Trophoblast cell (in vitro differentiated cells and primary cell): Measurements from ENCODE around the gene PIK3R6.

Experiments used
- DNase-seq, 2 donors: peaks; one replicate each; pipeline ENCODE4 v3.0.0-alpha.2; 2016
- H2AFZ ChIP-seq: 2 replicates; pipeline ENCODE4 v1.6.1; 2013; ENCODE audit warnings: low read length, moderate library complexity, mild to moderate bottlenecking; ENCODE audit not compliant: insufficient read depth, poor library complexity
- H2AK5ac ChIP-seq: 2 replicates; pipeline ENCODE4 v1.6.1; 2013; ENCODE audit warnings: mild to moderate bottlenecking, low read length
- H2BK120ac ChIP-seq: 2 replicates; pipeline ENCODE4 v1.6.1; 2013; ENCODE audit warnings: low read length, mild to moderate bottlenecking, moderate library complexity; ENCODE audit not compliant: insufficient read depth, poor library complexity
- H2BK12ac ChIP-seq: 2 replicates; pipeline ENCODE4 v1.6.1; 2013; ENCODE audit warnings: mild to moderate bottlenecking, low read length, moderate library complexity
- H2BK5ac ChIP-seq: 2 replicates; pipeline ENCODE4 v1.6.1; 2013; ENCODE audit warnings: low read length, low read depth, moderate library complexity, mild to moderate bottlenecking; ENCODE audit not compliant: poor library complexity
- H3K14ac ChIP-seq: 2 replicates; pipeline ENCODE4 v1.6.1; 2013; ENCODE audit warnings: mild to moderate bottlenecking, low read length
- H3K18ac ChIP-seq: 2 replicates; pipeline ENCODE4 v1.6.1; 2013; ENCODE audit warnings: mild to moderate bottlenecking, low read length
- H3K23ac ChIP-seq: 2 replicates; pipeline ENCODE4 v1.6.1; 2013; ENCODE audit warnings: low read length
- H3K27ac ChIP-seq: 2 replicates; pipeline ENCODE4 v1.5.1; 2013; ENCODE audit warnings: low read depth, mild to moderate bottlenecking, inconsistent platforms, low read length, moderate library complexity
- H3K27me3 ChIP-seq: 2 replicates; pipeline ENCODE4 v1.6.1; 2013; ENCODE audit warnings: inconsistent platforms, mild to moderate bottlenecking, low read length, moderate library complexity; ENCODE audit not compliant: insufficient read depth
- H3K36me3 ChIP-seq, 2 experiments: 1 replicate in 1 of 2; 2 replicates in 1 of 2; pipeline ENCODE4 v1.6.1; 2013; ENCODE audit warnings: low read length in 2 of 2, mild to moderate bottlenecking in 2 of 2, moderate library complexity in 1 of 2; ENCODE audit not compliant: insufficient read depth in 2 of 2, control insufficient read depth in 1 of 2
- H3K4ac ChIP-seq: 2 replicates; pipeline ENCODE4 v1.6.1; 2013; ENCODE audit warnings: low read depth, mild to moderate bottlenecking, low read length, moderate library complexity
- H3K4me1 ChIP-seq, 2 experiments: 1 replicate in 1 of 2; 2 replicates in 1 of 2; pipeline ENCODE4 v1.6.1; 2013; ENCODE audit warnings: low read length in 2 of 2, mild to moderate bottlenecking in 2 of 2, moderate library complexity in 1 of 2; ENCODE audit not compliant: insufficient read depth in 2 of 2, control insufficient read depth in 1 of 2
- H3K4me2 ChIP-seq: 2 replicates; pipeline ENCODE4 v1.6.1; 2013; ENCODE audit warnings: inconsistent platforms, mild to moderate bottlenecking, low read length, moderate library complexity
- H3K4me3 ChIP-seq: 2 replicates; pipeline ENCODE4 v1.5.1; 2013; ENCODE audit warnings: mild to moderate bottlenecking, low read depth, low read length, inconsistent platforms
- H3K79me1 ChIP-seq: one replicate; pipeline ENCODE4 v1.6.1; 2013; ENCODE audit warnings: low read length
- H3K79me2 ChIP-seq: 2 replicates; pipeline ENCODE4 v1.6.1; 2013; ENCODE audit warnings: low read length, mild to moderate bottlenecking; ENCODE audit not compliant: control insufficient read depth, insufficient read depth, poor library complexity
- H3K9ac ChIP-seq: 2 replicates; pipeline ENCODE4 v1.6.1; 2013; ENCODE audit warnings: mild to moderate bottlenecking, low read length
- H3K9me3 ChIP-seq: 2 replicates; pipeline ENCODE4 v1.6.1; 2013; ENCODE audit warnings: low read depth, mild to moderate bottlenecking, control low read depth, inconsistent platforms, low read length; ENCODE audit not compliant: insufficient read depth
- H4K12ac ChIP-seq: 2 replicates; pipeline ENCODE4 v1.6.1; 2013; ENCODE audit warnings: low read depth, mild to moderate bottlenecking, low read length, moderate library complexity
- H4K8ac ChIP-seq: 2 replicates; pipeline ENCODE4 v1.6.1; 2013; ENCODE audit warnings: low read depth, mild to moderate bottlenecking, low read length, moderate library complexity
- H4K91ac ChIP-seq: one replicate; pipeline ENCODE4 v1.6.1; 2013; ENCODE audit warnings: low read depth, mild to moderate bottlenecking, low read length, moderate library complexity
- WGBS: extraction: QIAGEN DNeasy Blood & Tissue Kit; methylation state at CpG from one replicate; pipeline ENCODE4 v1.1.7; 2013; ENCODE audit warnings: missing lambda C conversion rate; ENCODE audit not compliant: insufficient read length, insufficient coverage; ENCODE audit errors: extremely low coverage; 5-methylcytosine and 5-hydroxymethylcytosine counted together

The PIK3R6 gene

DNA sequence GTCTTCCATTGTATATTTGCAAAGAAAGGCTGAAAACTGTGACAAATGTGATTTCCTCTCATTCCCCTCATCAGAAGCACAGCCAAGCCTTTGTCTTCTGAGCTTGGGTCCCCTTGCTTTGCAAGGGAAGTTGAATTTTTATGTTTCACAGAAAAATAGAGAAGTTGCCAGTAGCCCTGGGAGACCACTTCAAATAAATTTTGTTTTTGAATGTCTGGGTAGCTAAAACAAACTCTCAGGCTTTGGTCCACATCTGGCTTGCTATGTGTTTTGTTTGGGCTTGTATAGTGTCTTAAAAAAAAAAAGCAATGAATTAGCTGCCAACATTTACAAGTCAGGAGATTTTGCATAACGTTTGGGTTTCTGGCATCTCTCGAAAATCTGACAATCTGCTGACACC lies 24.1 kb downstream of the PIK3R6 start:
- H2BK12ac ChIP-seq: no peak overlapping the region
- H3K27me3 ChIP-seq: no peaks in the 10 kb centered on the region
- no peak overlapping the region for H2AFZ ChIP-seq
- DNase-seq: no peak
- no peak overlapping the region for H4K12ac ChIP-seq
- no peak overlapping the region for H3K23ac ChIP-seq
- no peak overlapping the region for H2AK5ac ChIP-seq
- H3K4me1 ChIP-seq: peaks cover 0 to 3% of the 10 kb centered on the region in 2 experiments
- WGBS: no CpG with 5 or more reads among the region's 2 CpGs
- no peak overlapping the region for H3K4me2 ChIP-seq
- no peak overlapping the region for H2BK120ac ChIP-seq
- H3K18ac ChIP-seq: no peak overlapping the region
- H3K36me3 ChIP-seq: no peaks in the 10 kb centered on the region
- no peak overlapping the region for H2BK5ac ChIP-seq
- no peak overlapping the region for H4K91ac ChIP-seq
- H4K8ac ChIP-seq: no peak overlapping the region
- H3K4ac ChIP-seq: no peak overlapping the region
- no peak overlapping the region for H3K14ac ChIP-seq
- no peaks in the 10 kb centered on the region for H3K9me3 ChIP-seq
- no peaks in the 10 kb centered on the region for H3K79me2 ChIP-seq
- no peak overlapping the region for H3K4me3 ChIP-seq
- H3K27ac ChIP-seq: no peak overlapping the region
- H3K9ac ChIP-seq: no peak overlapping the region
- H3K79me1 ChIP-seq: no peaks in the 10 kb centered on the region

- Histone ChIP-seq H2BK12ac (no peak overlapping the region), H4K12ac (no peak overlapping the region), H3K4me1 (peaks cover 0 to 3% of the 10 kb centered on the region in 2 experiments), H3K4ac (no peak overlapping the region), H3K14ac (no peak overlapping the region), H3K4me3 (no peak overlapping the region), H4K8ac (no peak overlapping the region), H2BK120ac (no peak overlapping the region), H2BK5ac (no peak overlapping the region), H3K27me3 (no peaks in the 10 kb centered on the region), H2AK5ac (no peak overlapping the region), H3K36me3 (no peaks in the 10 kb centered on the region), H3K23ac (no peak overlapping the region), H3K4me2 (no peak overlapping the region), H3K18ac (no peak overlapping the region), H3K27ac (no peak overlapping the region), H3K9ac (no peak overlapping the region), H2AFZ (no peak overlapping the region), H4K91ac (no peak overlapping the region), H3K9me3 (no peaks in the 10 kb centered on the region), H3K79me2 (no peaks in the 10 kb centered on the region), H3K79me1 (no peaks in the 10 kb centered on the region)
- WGBS: no CpG with 5 or more reads among the region's 4 CpGs
- DNase-seq: no peak
These were observed 25.6 kb downstream of the PIK3R6 start for GRCh38 chr17:8841844-8842243.

- no peak overlapping the region for H4K91ac ChIP-seq
- H2AK5ac ChIP-seq: no peak overlapping the region
- H3K9ac ChIP-seq: peak overlapping the region; percentile 23
- no peak overlapping the region for H2BK12ac ChIP-seq
- peaks cover 0 to 2% of the 10 kb centered on the region in 2 experiments for H3K4me1 ChIP-seq
- no peak overlapping the region for H3K4me3 ChIP-seq
- no peak overlapping the region for H3K4me2 ChIP-seq
- no peak overlapping the region for H4K12ac ChIP-seq
- no peaks in the 10 kb centered on the region for H3K27me3 ChIP-seq
- no CpG with 5 or more reads among the region's 11 CpGs for WGBS
- H4K8ac ChIP-seq: no peak overlapping the region
- H3K23ac ChIP-seq: no peak overlapping the region
- H3K9me3 ChIP-seq: peaks cover 3% of the 10 kb centered on the region
- H3K4ac ChIP-seq: no peak overlapping the region
- H3K18ac ChIP-seq: no peak overlapping the region
- H2BK5ac ChIP-seq: no peak overlapping the region
- no peaks in the 10 kb centered on the region for H3K79me2 ChIP-seq
- H3K79me1 ChIP-seq: no peaks in the 10 kb centered on the region
- H3K14ac ChIP-seq: no peak overlapping the region
- H2BK120ac ChIP-seq: no peak overlapping the region
- H3K27ac ChIP-seq: no peak overlapping the region
- no peaks in the 10 kb centered on the region for H3K36me3 ChIP-seq
- H2AFZ ChIP-seq: no peak overlapping the region
- no peak for DNase-seq
These were observed 28.0 kb downstream of the PIK3R6 start for GRCh38 chr17:8839410-8839935.

DNA sequence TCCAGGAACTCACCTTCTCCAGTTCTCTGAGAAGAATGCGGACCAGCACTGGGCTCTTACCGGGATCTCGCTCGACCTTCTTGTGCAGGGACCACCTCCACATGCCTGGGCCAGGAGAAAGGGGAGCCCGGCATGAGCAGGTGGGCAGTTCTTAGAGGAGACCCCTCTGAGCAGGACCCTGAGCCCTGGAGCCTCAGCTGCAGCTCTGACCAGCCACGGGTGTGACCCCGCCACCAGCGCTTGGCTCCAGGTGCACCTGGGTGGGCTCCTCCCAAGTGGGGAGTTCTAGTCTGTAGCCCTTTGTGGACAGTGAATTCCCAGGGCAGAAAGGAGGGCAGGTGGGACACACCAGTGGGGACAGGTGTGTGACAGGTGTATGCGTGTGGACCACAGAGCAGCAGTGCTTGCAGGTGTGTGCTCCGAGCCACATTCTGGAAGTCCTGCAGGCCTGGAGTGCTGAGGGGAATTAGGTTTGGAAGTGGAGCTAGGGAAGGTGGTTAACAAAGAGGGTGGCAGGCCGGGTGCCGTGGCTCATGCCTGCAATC lies 28.9 kb downstream of the PIK3R6 start:
- no peak overlapping the region for H4K91ac ChIP-seq
- WGBS: no CpG with 5 or more reads among the region's 12 CpGs

More for the DNA sequence above, 28.9 kb downstream of the PIK3R6 start:
- Histone ChIP-seq H3K4me1 (peaks cover 0 to 2% of the 10 kb centered on the region in 2 experiments), H3K4me3 (no peak overlapping the region), H2BK12ac (no peak overlapping the region), H3K27me3 (no peaks in the 10 kb centered on the region), H4K8ac (no peak overlapping the region), H3K23ac (no peak overlapping the region), H2AFZ (no peak overlapping the region), H3K27ac (no peak overlapping the region), H3K36me3 (no peaks in the 10 kb centered on the region), H3K14ac (no peak overlapping the region), H3K9me3 (peaks cover 3% of the 10 kb centered on the region), H3K79me2 (no peaks in the 10 kb centered on the region), H3K4me2 (no peak overlapping the region), H2BK120ac (no peak overlapping the region), H4K12ac (no peak overlapping the region), H3K4ac (no peak overlapping the region), H2BK5ac (no peak overlapping the region), H2AK5ac (no peak overlapping the region), H3K18ac (no peak overlapping the region), H3K9ac (no peak overlapping the region), H3K79me1 (no peaks in the 10 kb centered on the region)
- DNase-seq: no peak
